ENCODE measurements around the gene RSBN1. TPM values are rescaled to one million over a fixed set of nuclear protein-coding genes. Genes with fewer than 3 reads are reported as not detected.
A peak's percentile ranks its signal among the peaks of the same experiment; 100 is the strongest.
"Not testable (repeated sequence)": the region's sequence is repeated elsewhere in the genome, so short reads cannot be mapped to it uniquely, and the experiment has no call there.

Gene RSBN1
- total RNA-seq, 1 donor from 2014 or later: 40.1 TPM

DNA sequence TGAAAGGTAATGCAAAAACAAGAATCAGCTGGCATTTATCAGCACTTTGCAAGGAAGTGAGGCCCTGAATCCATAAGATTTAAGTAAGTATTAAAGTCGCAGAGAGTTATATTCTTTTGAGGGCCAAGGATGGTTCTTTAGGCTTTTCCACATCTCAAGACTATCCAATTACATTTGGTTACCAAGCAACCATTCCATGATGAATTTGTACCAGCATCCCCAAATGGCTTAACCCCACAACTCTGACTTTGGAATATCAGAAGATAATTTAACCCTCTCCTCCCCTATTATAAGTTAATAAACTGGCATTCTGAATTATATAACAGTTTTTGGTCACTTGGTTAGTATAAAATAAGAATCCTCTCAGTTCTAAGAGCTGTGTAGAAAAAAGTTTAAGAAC, 55.8 kb downstream of the RSBN1 start:
- no peak overlapping the region for H3K27ac ChIP-seq
- Mint-ChIP-seq H3K4me3 (peak overlapping the region; percentile 96), H3K27ac (no peak overlapping the region), H3K4me1 (peaks cover 40% of the 10 kb centered on the region), H3K36me3 (peaks cover 36% of the 10 kb centered on the region), H3K27me3 (ENCODE audit: insufficient read depth, low read depth) (no peaks in the 10 kb centered on the region), H3K9me3 (no peaks in the 10 kb centered on the region)
- peaks cover 11% of the 10 kb centered on the region for H3K36me3 ChIP-seq
- H3K4me3 ChIP-seq: peak overlapping the region; percentile 1
- no peaks in the 10 kb centered on the region for H3K9me3 ChIP-seq (ENCODE audit: low read depth)
- no peak overlapping the region for H2AFZ ChIP-seq (replicated peaks)
- peaks cover 24% of the 10 kb centered on the region for H3K4me1 ChIP-seq
- H3K9ac ChIP-seq: no peak overlapping the region
- TF ChIP-seq, protein P1, sequence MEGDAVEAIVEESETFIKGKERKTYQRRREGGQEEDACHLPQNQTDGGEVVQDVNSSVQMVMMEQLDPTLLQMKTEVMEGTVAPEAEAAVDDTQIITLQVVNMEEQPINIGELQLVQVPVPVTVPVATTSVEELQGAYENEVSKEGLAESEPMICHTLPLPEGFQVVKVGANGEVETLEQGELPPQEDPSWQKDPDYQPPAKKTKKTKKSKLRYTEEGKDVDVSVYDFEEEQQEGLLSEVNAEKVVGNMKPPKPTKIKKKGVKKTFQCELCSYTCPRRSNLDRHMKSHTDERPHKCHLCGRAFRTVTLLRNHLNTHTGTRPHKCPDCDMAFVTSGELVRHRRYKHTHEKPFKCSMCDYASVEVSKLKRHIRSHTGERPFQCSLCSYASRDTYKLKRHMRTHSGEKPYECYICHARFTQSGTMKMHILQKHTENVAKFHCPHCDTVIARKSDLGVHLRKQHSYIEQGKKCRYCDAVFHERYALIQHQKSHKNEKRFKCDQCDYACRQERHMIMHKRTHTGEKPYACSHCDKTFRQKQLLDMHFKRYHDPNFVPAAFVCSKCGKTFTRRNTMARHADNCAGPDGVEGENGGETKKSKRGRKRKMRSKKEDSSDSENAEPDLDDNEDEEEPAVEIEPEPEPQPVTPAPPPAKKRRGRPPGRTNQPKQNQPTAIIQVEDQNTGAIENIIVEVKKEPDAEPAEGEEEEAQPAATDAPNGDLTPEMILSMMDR (IDR thresholded peaks at IDR 0.05): no peak
- TF ChIP-seq EZH2phosphoT487 (IDR thresholded peaks at IDR 0.05): no peak
- TF ChIP-seq EZH2 (IDR thresholded peaks at IDR 0.05): no peak
- no peaks in the 10 kb centered on the region for H3K27me3 ChIP-seq
- H3K79me2 ChIP-seq (ENCODE audit: low read depth): peaks cover 69% of the 10 kb centered on the region
- peaks cover 33% of the 10 kb centered on the region for H3F3A ChIP-seq (ENCODE audit: low read depth)
- H3K4me2 ChIP-seq: peak overlapping the region; percentile 88
- H4K20me1 ChIP-seq (ENCODE audit: low read depth): peaks cover 5% of the 10 kb centered on the region
- no peak for DNase-seq (ENCODE audit: low spot score)

GRCh38 chr1:113753333-113753732, 58.9 kb downstream of the RSBN1 start:
- not testable (repeated sequence) for H3K27ac Mint-ChIP-seq; H2AFZ ChIP-seq (replicated peaks); H4K20me1 ChIP-seq (ENCODE audit: low read depth); DNase-seq (ENCODE audit: low spot score); H3K9ac ChIP-seq; H3K4me2 ChIP-seq; H3K4me3 ChIP-seq; H3K4me3 Mint-ChIP-seq; H3K27ac ChIP-seq; H3K9me3 Mint-ChIP-seq; H3K27me3 ChIP-seq; H3F3A ChIP-seq (ENCODE audit: low read depth); H3K27me3 Mint-ChIP-seq (ENCODE audit: insufficient read depth, low read depth); H3K9me3 ChIP-seq (ENCODE audit: low read depth)
- peaks cover 16% of the 10 kb centered on the region for H3K4me1 ChIP-seq
- peaks cover 13% of the 10 kb centered on the region for H3K36me3 ChIP-seq
- H3K36me3 Mint-ChIP-seq: peaks cover 55% of the 10 kb centered on the region
- peaks cover 69% of the 10 kb centered on the region for H3K79me2 ChIP-seq (ENCODE audit: low read depth)
- peaks cover 25% of the 10 kb centered on the region for H3K4me1 Mint-ChIP-seq

DNA sequence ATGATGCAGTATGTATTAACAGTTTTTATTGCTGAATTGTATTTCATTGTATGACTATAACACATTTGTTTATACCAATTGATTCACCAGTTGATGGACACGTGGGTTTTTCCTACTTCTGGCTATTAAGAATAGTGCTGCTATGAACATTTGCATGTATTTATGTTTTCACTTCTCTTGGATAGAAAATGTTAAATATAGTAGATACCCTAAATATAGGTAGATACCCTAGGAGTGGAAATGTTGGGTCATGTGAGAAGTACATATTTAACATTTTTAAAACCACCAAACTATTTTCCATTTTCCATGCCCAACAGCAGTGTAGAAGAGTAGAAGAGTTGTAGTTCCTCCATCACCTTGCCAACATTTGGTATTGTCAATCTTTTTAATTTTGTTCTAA, 60.8 kb downstream of the RSBN1 start:
- Mint-ChIP-seq H3K4me3 (no peak overlapping the region), H3K4me1 (peaks cover 13% of the 10 kb centered on the region), H3K36me3 (peaks cover 66% of the 10 kb centered on the region), H3K27me3 (ENCODE audit: insufficient read depth, low read depth) (no peaks in the 10 kb centered on the region), H3K9me3 (peaks cover 2% of the 10 kb centered on the region), H3K27ac (no peak overlapping the region)
- H3F3A ChIP-seq (ENCODE audit: low read depth): no peaks in the 10 kb centered on the region
- peaks cover 61% of the 10 kb centered on the region for H3K79me2 ChIP-seq (ENCODE audit: low read depth)
- no peak overlapping the region for H3K9ac ChIP-seq
- no peak for TF ChIP-seq EZH2 (IDR thresholded peaks at IDR 0.05)
- TF ChIP-seq, protein P1 (IDR thresholded peaks at IDR 0.05): no peak
- H3K4me2 ChIP-seq: no peak overlapping the region
- no peaks in the 10 kb centered on the region for H3K9me3 ChIP-seq (ENCODE audit: low read depth)
- no peak overlapping the region for H2AFZ ChIP-seq (replicated peaks)
- H3K4me3 ChIP-seq: no peak overlapping the region
- H4K20me1 ChIP-seq (ENCODE audit: low read depth): peaks cover 5% of the 10 kb centered on the region
- no peak for DNase-seq (ENCODE audit: low spot score)
- no peaks in the 10 kb centered on the region for H3K27me3 ChIP-seq
- H3K27ac ChIP-seq: no peak overlapping the region
- peaks cover 5% of the 10 kb centered on the region for H3K4me1 ChIP-seq
- peaks cover 18% of the 10 kb centered on the region for H3K36me3 ChIP-seq

DNA sequence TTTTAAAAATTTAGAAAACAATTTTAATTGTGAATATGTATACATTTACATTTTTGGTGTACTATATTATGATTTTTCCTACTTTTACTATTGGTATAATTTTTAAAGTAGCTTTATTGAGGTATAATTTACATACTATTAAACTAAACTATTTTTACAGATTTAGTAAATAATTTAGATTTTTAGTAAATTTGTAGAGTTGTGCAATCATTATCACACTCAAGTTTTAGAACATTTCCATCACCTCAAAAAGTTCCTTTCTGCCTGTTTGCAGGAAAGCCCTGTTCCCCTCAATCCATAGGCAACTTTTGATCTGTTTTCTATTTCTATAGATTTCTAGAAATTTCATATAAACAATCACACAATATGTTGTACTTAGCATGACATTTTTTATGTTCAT, 61.2 kb downstream of the RSBN1 start:
- Histone ChIP-seq H3F3A (ENCODE audit: low read depth) (no peaks in the 10 kb centered on the region), H3K79me2 (ENCODE audit: low read depth) (peaks cover 61% of the 10 kb centered on the region), H3K36me3 (peaks cover 22% of the 10 kb centered on the region), H3K9me3 (ENCODE audit: low read depth) (no peaks in the 10 kb centered on the region), H4K20me1 (ENCODE audit: low read depth) (peaks cover 5% of the 10 kb centered on the region), H3K4me3 (no peak overlapping the region), H2AFZ (replicated peaks) (no peak overlapping the region), H3K27ac (no peak overlapping the region), H3K9ac (no peak overlapping the region), H3K27me3 (no peaks in the 10 kb centered on the region), H3K4me2 (no peak overlapping the region), H3K4me1 (peaks cover 1% of the 10 kb centered on the region)
- no peak for DNase-seq (ENCODE audit: low spot score)
- Mint-ChIP-seq H3K4me1 (peaks cover 9% of the 10 kb centered on the region), H3K27me3 (ENCODE audit: insufficient read depth, low read depth) (no peaks in the 10 kb centered on the region), H3K27ac (no peak overlapping the region), H3K4me3 (no peak overlapping the region), H3K9me3 (peaks cover 2% of the 10 kb centered on the region), H3K36me3 (peaks cover 62% of the 10 kb centered on the region)
- no peak for TF ChIP-seq EZH2 (IDR thresholded peaks at IDR 0.05)
- TF ChIP-seq, protein P1 (IDR thresholded peaks at IDR 0.05): no peak
- no peak for TF ChIP-seq EZH2phosphoT487 (IDR thresholded peaks at IDR 0.05)

Measured in neural progenitor cell (in vitro differentiated cells).